ENCODE measurements around the gene GGA3.
"Not testable (repeated sequence)": the region's sequence is repeated elsewhere in the genome, so short reads cannot be mapped to it uniquely, and the experiment has no call there.

GGA3 gene

GRCh38 chr17:75272848-75273184 is 11.4 kb upstream of the GGA3 start:
- no peak for DNase-seq (ENCODE audit: low read depth in 1 of 2, low spot score in 1 of 2)

- DNase-seq (ENCODE audit: low read depth in 1 of 2, low spot score in 1 of 2) = no peak
These were observed 10.8 kb upstream of the GGA3 start for GRCh38 chr17:75271955-75272847.

GRCh38 chr17:75271233-75271954 is 10.0 kb upstream of the GGA3 start:
- peak; percentile 85 to 89 for DNase-seq (ENCODE audit: low read depth in 1 of 2, low spot score in 1 of 2)

- no peak for DNase-seq (ENCODE audit: low read depth in 1 of 2, low spot score in 1 of 2)
These were observed 9.5 kb upstream of the GGA3 start, which contains the start of gene MIF4GD for GRCh38 chr17:75270966-75271232. MIF4GD (minus strand) TSS chr17:75271231; CDS start chr17:75270195, 1,036 bp downstream.

GRCh38 chr17:75270218-75270965 is 9.0 kb upstream of the GGA3 start:
- DNase-seq (ENCODE audit: low read depth in 1 of 2, low spot score in 1 of 2) = peak in 1 of 2 donors; percentile 35

GRCh38 chr17:75269844-75270217 is 8.4 kb upstream of the GGA3 start:
- DNase-seq (ENCODE audit: low read depth in 1 of 2, low spot score in 1 of 2) = no peak

DNA sequence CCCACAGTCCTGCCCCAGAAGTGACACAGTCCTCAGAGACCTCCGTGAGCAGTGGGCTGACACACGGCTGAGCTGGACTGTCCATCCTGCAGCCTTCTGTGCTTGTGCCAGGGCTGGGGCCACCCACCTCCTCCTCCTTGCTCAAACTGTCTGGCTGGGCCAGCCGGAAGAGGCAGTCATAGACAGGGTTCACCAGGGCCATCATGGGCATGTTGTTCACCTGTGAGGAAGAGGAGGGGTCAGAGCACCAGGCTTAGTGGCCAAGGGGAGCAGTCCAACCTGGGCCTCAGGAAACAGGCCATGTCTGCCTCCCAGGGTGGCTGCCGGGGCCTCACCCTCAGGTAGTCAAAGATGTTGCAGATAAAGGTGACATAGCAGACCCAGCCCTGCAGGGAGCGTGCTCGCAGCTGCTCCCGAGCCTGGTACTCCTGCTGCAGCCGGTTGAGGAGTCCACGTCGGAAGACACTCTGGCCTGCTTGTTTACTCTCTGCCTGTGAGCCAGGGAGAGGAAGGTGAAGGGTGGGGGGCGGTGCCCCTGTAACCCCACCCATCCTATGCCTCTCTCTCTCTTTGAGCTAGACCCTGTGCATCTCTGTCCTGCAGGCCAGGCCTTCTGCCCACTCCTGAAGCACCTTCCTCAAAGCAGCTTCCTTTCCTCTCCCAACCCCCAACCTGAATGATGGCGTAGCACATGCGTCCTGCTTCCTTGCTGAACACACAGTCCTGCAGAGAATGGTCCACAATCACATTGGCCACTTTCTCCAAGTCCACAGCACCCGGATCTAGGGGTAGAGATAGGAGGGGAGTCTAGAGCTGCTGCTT is 6.2 kb upstream of the GGA3 start:
- no peak for DNase-seq (ENCODE audit: low read depth in 1 of 2, low spot score in 1 of 2)

GRCh38 chr17:75267153-75267410 is 5.7 kb upstream of the GGA3 start:
- no peak for DNase-seq (ENCODE audit: low read depth in 1 of 2, low spot score in 1 of 2)

- no peak for DNase-seq (ENCODE audit: low read depth in 1 of 2, low spot score in 1 of 2)
These were observed 5.1 kb upstream of the GGA3 start for GRCh38 chr17:75266316-75267152.

DNA sequence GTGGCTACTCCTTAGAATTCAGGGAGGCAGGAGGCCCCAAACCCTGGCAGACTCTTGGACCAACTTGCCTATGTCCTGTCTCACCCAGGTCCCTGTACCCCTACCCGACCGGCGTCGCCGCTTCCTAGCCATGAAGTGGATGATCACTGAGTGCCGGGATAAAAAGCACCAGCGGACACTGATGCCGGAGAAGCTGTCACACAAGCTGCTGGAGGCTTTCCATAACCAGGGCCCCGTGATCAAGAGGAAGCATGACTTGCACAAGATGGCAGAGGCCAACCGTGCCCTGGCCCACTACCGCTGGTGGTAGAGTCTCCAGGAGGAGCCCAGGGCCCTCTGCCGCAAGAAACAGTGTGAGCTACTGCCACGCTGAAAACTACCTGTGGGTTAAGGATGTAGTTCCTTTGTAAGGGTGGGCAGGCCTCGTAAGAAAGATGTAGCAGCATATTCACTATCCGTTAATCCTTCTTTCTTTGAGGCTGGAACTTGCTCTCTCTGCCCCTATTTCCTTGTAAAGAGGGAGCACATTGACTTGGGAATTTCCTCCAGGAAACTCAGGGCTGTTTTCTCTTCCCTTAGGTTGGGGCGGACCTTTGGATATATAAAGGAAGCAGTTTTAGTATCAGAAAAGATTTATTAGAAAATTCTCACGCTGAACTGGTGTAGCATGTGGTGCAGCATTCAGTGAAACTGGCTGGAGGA is 4.4 kb upstream of the GGA3 start:
- DNase-seq (ENCODE audit: low read depth in 1 of 2, low spot score in 1 of 2) = no peak

DNA sequence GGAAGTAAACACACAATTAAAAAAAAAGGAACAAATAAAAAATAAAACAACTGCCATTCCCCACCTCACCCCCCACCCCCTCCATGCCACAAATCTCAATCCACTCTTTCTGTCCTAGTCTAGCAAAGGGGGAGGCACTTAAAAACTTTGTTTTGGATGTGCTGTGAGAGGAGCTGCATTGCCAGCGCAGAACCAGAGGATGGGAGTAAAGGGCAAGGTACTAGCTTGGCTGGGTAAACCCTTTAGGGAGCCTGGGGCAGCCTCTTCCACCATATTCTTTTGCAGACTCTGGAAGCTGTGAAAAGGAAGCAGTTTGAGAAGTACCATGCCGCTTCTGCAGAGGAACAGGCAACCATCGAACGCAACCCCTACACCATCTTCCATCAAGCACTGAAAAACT is 1.6 kb upstream of the GGA3 start:
- DNase-seq (ENCODE audit: low read depth in 1 of 2, low spot score in 1 of 2) = no peak

- DNase-seq (ENCODE audit: low read depth in 1 of 2, low spot score in 1 of 2) = no peak
These were observed 753 bp upstream of the GGA3 start for GRCh38 chr17:75262112-75262606.

DNA sequence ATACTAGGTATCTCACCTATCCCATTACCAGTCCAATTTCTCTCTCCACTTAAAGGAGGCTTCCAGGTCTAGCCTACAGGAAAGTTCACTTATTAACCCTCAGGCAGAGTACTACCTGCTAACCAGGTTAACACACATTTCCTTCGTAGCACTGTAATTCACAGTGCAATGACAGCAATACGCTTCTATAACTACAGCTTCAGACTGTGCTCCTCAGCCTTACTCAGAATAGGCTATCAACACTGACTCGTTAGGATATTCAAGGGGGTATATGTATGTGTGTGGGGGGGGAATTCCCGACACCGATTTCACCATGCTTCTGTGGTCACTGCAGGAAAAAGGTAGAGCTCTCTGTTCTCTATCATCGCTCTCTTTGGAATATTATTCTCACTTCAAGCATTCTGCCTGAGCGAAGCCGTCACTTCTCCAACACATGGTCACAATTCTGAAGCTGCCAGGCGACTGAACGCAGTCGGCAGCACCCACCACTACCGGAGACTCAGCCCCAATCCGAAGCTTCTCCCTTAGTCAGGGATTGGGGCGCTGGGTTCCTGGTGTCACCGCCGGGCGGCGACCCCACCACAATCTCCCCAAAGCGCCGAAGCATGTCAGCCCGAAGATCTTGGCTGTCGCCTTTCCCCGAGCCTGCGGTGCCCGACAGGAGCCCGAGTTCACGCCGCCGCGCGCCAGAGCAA is 618 bp downstream of the GGA3 start:
- no peak for DNase-seq (ENCODE audit: low read depth in 1 of 2, low spot score in 1 of 2)

GRCh38 chr17:75257228-75257627 is 4.2 kb downstream of the GGA3 start:
- not testable (repeated sequence) for DNase-seq (ENCODE audit: low read depth in 1 of 2, low spot score in 1 of 2)

DNA sequence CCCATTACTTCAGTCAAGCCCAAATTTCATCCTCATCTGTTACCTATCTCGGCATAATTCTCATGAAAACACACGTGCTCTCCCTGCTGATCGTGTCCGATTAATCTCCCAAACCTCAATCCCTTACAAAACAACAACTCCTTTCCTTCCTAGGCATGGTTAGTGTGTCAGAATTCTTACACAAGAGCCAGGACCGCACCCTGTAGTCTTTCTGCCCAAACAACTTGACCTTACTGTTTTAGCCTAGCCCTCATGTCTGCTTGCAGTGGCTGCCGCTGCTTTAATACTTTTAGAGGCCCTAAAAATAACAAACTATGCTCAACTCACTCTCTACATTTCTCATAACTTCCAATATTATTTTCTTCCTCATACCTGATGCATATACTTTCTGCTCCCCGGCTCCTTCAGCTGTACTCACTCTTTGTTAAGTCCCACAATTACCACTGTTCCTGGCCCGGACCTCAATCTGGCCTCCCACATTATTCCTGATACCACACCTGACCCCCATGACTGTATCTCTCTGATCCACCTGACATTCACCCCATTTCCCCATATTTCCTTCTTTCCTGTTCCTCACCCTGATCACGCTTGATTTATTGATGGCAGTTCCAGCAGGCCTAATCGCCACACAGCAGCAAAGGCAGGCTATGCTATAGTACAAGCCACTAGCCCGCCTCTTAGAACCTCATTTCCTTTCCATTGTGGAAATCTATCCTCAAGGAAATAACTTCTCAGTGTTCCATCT is 5.3 kb downstream of the GGA3 start:
- not testable (repeated sequence) for DNase-seq (ENCODE audit: low read depth in 1 of 2, low spot score in 1 of 2)

GRCh38 chr17:75252039-75252816 is 9.2 kb downstream of the GGA3 start:
- DNase-seq (ENCODE audit: low read depth in 1 of 2, low spot score in 1 of 2) = no peak

DNA sequence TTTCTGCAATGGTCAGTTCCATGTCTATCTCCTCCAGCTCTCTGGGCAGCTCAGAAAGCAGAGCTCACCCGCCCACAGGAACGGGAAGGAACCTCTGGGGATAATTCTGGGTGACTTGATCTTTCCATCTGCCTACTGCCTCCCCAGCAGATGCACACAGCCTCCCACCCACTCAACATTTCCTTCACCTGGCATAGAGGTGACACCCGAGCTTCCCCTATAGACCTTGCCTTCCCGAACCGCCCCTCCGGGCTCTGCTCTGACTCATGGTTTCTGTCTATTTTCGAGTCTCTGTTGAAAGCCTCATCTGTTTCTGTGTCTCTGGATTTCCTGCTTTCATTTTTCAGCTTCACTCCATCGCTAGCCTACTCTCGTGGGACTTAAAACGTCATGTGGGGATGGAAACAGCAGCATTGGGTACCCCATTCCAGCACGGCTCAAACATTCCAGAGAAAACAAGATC is 11.4 kb downstream of the GGA3 start:
- peak; percentile 59 to 72 for DNase-seq (ENCODE audit: low read depth in 1 of 2, low spot score in 1 of 2)

DNA sequence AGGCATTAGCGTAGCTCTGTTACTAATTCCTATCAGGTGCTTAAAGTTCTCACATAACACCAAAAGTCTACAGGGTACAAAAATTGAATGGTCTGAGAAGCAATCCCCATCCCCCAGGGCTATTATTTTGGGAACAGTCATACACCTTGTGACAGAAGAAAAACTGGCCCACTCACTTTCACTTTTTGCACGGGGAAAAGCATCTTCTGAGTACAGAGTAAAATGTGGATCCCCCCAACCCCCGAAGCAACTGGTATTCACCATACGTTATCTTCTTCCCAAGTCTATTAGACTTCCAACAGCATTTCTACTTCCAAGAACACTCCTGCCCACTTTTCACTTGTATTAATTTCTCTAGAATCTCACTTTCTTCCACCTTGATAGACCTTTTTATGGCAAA is 11.8 kb downstream of the GGA3 start:
- no peak for DNase-seq (ENCODE audit: low read depth in 1 of 2, low spot score in 1 of 2)
